DMS153 treated with DMSO at 0.1 percent for 48 hours (cell line): Measurements from ENCODE around the gene CCDC77.

Experiments
- DNase-seq: peaks from one replicate; lab custom pipeline; 2025; ENCODE audit not compliant: unreplicated experiment; lab: John Stamatoyannopoulos, UW

The CCDC77 gene

DNA sequence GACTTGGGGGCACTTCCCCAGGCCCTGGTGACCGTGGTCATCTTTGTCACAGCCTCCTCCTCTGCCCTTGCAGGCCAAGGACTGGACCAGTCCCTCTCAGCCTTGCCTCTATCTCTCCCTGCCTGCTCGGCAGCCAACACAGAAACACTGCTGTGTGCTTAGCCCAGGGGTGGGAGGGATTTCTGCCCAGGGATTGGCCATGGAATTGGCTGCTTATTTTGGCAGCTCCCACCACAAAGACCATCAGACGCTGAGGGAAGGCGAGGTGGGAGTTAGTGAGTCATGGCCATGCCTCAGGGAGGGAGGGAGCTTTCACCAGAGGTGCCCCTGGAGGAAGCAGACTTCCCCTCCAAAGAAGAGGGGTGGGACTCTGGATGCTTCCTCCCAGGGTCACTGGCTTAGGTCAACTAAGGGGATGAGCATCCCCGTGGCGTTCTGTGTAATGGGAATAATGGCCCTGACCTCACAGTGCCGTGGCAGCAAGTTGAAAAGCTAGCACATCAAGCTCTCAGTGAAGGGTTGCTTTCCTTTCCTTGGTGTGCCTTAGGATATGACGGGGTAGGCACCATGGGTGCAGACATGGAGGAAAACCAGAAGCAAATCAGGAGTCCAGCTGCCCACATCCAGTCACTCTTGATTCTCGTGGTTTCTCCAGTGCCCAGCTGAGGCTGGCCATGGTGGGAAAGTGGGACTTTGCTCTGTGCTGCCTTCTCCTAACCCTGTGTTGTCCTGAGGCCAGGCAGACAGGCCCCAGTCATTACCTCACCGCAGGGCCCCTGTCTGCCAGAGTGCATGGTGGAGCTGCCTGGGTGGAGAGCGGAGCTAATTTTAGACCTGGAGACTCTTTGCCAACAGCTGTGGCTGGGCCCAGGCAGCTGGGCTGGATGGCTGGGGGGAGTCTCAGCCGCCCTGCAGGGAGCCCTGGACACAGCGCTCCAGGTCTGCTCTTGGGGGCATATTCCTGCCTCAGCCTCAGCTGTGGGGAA, 79.7 kb downstream of the CCDC77 start:
- DNase-seq = no peak

DNA sequence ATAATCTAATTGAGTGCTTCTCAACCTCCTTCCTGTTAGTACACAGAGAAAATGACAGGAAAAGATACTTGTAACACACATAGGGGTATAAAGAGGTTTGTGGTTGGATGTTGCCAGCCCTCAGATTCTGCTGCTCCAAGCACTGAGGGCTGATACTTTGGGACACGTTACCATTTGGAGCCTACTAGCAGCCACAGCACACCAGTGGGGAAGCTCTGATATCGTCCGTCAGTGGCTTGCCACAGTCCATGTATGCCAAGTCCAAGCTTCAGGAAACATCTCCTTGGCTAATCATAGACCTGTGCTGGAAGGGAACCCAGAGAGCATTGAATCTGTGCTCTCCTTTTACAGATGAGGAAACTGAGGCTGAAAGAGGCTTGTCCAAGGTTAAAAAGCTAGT, 80.6 kb downstream of the CCDC77 start:
- DNase-seq = no peak

DNA sequence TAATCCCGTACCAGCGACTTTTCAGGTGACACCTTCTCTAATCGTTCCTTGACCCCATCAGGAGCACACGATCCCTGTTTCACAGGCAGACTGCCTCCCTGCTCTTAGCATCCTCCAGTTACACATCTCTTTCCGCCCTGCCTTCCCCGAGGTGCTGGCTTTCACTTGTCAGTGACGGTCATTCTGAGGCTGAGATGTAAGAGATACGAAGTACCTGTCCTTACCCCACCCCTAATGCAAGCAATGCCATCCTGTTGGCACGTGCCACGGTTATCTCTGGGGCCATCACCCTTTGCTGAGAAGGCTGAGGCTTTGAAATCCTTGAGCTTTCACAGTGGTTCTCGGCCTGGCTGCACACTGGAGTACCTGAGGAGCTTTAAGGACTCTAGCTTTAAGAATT, 82.7 kb downstream of the CCDC77 start:
- DNase-seq = no peak

DNA sequence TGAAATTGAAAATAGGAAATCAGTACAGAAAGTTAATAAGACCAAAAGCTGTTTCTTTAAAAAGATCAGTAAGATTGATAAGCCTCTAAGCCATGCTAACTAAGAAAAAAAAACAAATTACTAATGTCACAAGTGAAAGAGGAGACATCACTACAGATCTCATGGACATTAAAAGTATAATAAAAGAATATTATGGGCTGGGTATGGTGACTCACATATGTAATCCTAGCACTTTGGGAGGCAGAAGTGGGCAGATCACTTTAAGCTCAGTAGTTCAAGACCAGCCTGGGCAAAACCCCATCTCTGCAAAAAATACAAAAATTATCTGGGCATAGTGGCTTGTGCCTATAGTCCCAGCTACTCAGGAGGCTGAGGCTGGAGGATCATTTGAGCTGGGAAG, 88.8 kb downstream of the CCDC77 start:
- DNase-seq = no peak
